Keratinocyte (primary cell): ENCODE measurements around the gene WDR45B.

Source experiments
- CTCF ChIP-seq, 3 experiments: IDR thresholded peaks in 1 of 3; conservative IDR thresholded peaks in 1 of 3; optimal IDR thresholded peaks in 1 of 3; 2 replicates in 2 of 3; 3 replicates in 1 of 3; pipeline versions ENCODE3 to v1.5.1; 2011; ENCODE audit warnings: low read length in 3 of 3, mild to moderate bottlenecking in 3 of 3, moderate library complexity in 2 of 3, control low read depth in 1 of 3, inconsistent platforms in 1 of 3; ENCODE audit not compliant: insufficient read depth in 2 of 3; ENCODE audit errors: extremely low read depth in 1 of 3
- EZH2 ChIP-seq: IDR thresholded peaks from one replicate; pipeline ENCODE4 v1.6.1; 2012; ENCODE audit warnings: inconsistent platforms, mild to moderate bottlenecking, low read length, moderate library complexity

- no peak for TF ChIP-seq CTCF (optimal IDR thresholded peaks at IDR 0.05 in 1 of 3, IDR thresholded peaks at IDR 0.05 in 1 of 3, conservative IDR thresholded peaks at IDR 0.05 in 1 of 3; ENCODE audit: extremely low read depth in 1 of 3, insufficient read depth in 2 of 3, low read length in 3 of 3)
- no peak for TF ChIP-seq EZH2
Observed at GRCh38 chr17:82602487-82602886, 45.8 kb downstream of the WDR45B start.
